Activated naive CD4-positive, alpha-beta T cell treated with anti-CD3 and anti-CD28 coated beads for 36 hours (primary cell): Measurements from ENCODE around the gene TSPAN15. TPM values are rescaled to one million over a fixed set of nuclear protein-coding genes. Genes with fewer than 3 reads are reported as not detected.

Experiments used
- CTCF ChIA-PET: fragments of 350-600 bp; sonication (Branson Sonifier 250); formaldehyde crosslinking; loops from one replicate; lab custom pipeline; 2021; ENCODE audit warnings: antibody characterized with exemption; lab: Charles Lee
- DNase-seq: peaks from one replicate; pipeline ENCODE4 v3.0.0-alpha.2; 2020
- H3K27ac Mint-ChIP-seq: one replicate; pipeline ENCODE4 v1.8.0; 2021; ENCODE audit warnings: mild to moderate bottlenecking, mixed read lengths
- H3K27me3 Mint-ChIP-seq: one replicate; pipeline ENCODE4 v1.8.0; 2021; ENCODE audit warnings: low read depth, mixed read lengths
- H3K36me3 Mint-ChIP-seq: one replicate; pipeline ENCODE4 v1.8.0; 2021; ENCODE audit warnings: low read depth, mixed read lengths
- H3K4me1 Mint-ChIP-seq: one replicate; pipeline ENCODE4 v1.8.0; 2021; ENCODE audit warnings: low read depth, mixed read lengths
- H3K4me3 Mint-ChIP-seq: one replicate; pipeline ENCODE4 v1.8.0; 2021; ENCODE audit warnings: mild to moderate bottlenecking, moderate library complexity, mixed read lengths
- H3K9me3 Mint-ChIP-seq: one replicate; pipeline ENCODE4 v1.8.0; 2021; ENCODE audit warnings: mixed read lengths
- intact Hi-C: fragments of 100-400 bp; cut with micrococcal nuclease; formaldehyde crosslinking; loops from one replicate; pipeline ENCODE4 v1.15.1; 2023
- total RNA-seq, 2 experiments: library from RNA; stranded (reverse); gene quantifications; one replicate each; pipeline ENCODE4 v1.2.3, GENCODE V29; 2021

The TSPAN15 gene
- total RNA-seq, 2 experiments from 2014 or later: 0.72 to 1.1 TPM

DNA sequence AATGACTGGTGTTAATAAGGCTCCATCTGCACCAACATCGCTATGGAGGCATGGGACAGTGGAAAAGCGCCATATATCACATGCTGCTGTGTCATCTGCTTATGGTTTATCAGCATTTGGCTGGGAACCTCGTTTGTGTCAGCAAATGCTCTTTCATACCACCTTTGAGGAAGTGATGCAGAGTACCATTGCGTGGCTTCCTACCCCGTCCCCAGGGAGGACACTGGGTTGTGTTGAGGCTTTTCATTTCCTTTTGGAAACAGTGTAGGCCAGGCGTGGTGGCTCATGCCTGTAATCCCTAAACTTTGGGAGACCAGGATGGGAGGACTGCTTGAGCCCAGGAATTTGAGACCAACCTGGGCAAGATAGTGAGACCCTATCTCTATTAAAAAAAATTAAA lies 41.3 kb upstream of the TSPAN15 start:
- DNase-seq: no peak

DNA sequence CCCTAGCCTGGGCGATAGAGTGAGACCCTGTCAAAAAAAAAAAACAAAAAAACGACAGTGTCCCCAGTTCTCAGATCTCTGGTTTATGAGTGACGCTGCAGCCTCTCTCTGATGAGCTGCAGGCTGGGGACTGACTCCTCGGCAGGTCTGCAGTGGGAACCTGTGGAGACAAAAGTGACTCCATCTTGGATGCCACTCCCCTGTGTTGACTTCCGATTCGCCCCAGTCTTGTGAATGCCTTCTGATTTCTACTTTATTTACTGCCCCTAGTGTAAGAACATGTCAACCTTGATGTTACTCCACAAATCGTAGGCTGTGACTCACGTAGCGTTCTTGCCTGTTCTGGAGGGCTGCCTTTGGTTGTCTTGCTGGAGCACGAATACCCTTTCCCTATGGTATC lies 40.8 kb upstream of the TSPAN15 start:
- no peak for DNase-seq
- H3K4me3 Mint-ChIP-seq: no peak overlapping the region
- H3K27ac Mint-ChIP-seq: no peak overlapping the region
- CTCF ChIA-PET: interaction anchor here (0.7 to 2.1 kb wide), 5 partner anchors 20 to 860 kb away, joined by 3 to 6 read pairs (median 3); partner anchors contain the start of gene TSPAN15
- H3K4me1 Mint-ChIP-seq: peaks cover 12% of the 10 kb centered on the region
- no peaks in the 10 kb centered on the region for H3K9me3 Mint-ChIP-seq
- H3K36me3 Mint-ChIP-seq: no peaks in the 10 kb centered on the region
- no peaks in the 10 kb centered on the region for H3K27me3 Mint-ChIP-seq
- intact Hi-C loops: no loop called here

More for the DNA sequence above, 41.3 kb upstream of the TSPAN15 start:
- H3K36me3 Mint-ChIP-seq: no peaks in the 10 kb centered on the region
- H3K27me3 Mint-ChIP-seq: no peaks in the 10 kb centered on the region
- no peak overlapping the region for H3K4me3 Mint-ChIP-seq
- no peak overlapping the region for H3K27ac Mint-ChIP-seq
- CTCF ChIA-PET: interaction anchor here (1.2 to 2.1 kb wide), 2 partner anchors 19 to 99 kb away, joined by 4 to 6 read pairs; no protein-coding TSS in a partner anchor
- no peaks in the 10 kb centered on the region for H3K9me3 Mint-ChIP-seq
- H3K4me1 Mint-ChIP-seq: peaks cover 12% of the 10 kb centered on the region
- intact Hi-C loops: loop anchor here (1.0 to 2.0 kb wide), 6 partner anchors 14 to 421 kb away; partner anchors contain the start of genes FAM241B, KIFBP, SRGN and VPS26A

DNA sequence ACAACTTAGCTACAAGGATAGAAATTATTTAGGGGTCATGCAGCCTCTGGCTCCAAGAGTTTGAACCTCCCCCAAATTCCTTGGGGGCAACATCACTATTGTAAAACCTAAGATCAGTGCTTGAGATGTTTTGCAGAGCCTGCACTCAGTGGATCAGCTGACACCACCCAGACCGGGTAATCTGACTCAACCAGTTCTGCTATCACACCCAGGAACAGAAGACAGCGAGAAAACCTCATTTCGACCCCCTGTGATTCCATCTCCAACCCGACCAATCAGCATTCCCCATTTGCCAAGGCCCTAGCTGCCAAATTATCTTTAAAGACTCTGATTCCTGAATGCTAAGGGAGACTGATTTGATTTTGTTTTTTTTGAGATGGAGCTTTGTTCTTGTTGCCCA lies 39.8 kb upstream of the TSPAN15 start:
- no peak for DNase-seq
- Mint-ChIP-seq H3K27me3 (no peaks in the 10 kb centered on the region), H3K4me3 (no peak overlapping the region), H3K27ac (no peak overlapping the region), H3K4me1 (peaks cover 12% of the 10 kb centered on the region), H3K9me3 (no peaks in the 10 kb centered on the region), H3K36me3 (no peaks in the 10 kb centered on the region)
- CTCF ChIA-PET: interaction anchor here (0.8 to 2.1 kb wide), 3 partner anchors 21 to 861 kb away, joined by 3 to 6 read pairs (median 3); no protein-coding TSS in a partner anchor
- intact Hi-C loops: no loop called here

DNA sequence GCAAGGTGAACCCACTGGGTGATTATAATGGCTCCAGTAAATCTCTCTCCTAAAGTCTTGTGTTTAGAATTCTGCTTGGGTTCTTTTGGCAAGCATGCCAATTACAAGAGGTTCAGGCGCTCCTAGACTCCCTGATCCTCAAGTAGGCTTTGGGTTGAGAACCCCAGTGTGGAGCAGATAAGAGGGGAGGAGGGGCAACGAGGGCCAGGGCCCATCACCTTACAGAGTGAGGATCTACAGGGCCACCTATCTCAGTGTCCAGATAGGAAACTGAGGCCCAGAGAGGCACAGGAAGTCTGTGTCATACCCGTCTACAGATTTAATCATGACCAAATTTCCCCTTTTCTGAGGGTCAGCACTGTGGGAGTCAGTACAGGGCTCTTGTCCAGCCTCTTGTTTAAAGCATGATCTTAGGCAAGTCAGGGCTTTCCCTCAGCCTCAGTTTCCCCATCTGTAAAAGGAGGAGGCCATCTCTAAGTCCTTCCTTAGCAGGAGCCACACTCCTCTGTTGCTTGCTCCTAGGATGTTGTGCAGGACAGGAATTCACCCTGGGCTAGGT lies 39.0 kb upstream of the TSPAN15 start:
- Mint-ChIP-seq H3K27ac (no peak overlapping the region), H3K27me3 (no peaks in the 10 kb centered on the region), H3K4me1 (peaks cover 12% of the 10 kb centered on the region), H3K9me3 (no peaks in the 10 kb centered on the region), H3K36me3 (no peaks in the 10 kb centered on the region), H3K4me3 (no peak overlapping the region)
- DNase-seq: no peak
- CTCF ChIA-PET: interaction anchor here (2.1 kb wide), 1 partner anchor 21 kb away, joined by 6 read pairs; no protein-coding TSS in a partner anchor
- intact Hi-C loops: no loop called here

DNA sequence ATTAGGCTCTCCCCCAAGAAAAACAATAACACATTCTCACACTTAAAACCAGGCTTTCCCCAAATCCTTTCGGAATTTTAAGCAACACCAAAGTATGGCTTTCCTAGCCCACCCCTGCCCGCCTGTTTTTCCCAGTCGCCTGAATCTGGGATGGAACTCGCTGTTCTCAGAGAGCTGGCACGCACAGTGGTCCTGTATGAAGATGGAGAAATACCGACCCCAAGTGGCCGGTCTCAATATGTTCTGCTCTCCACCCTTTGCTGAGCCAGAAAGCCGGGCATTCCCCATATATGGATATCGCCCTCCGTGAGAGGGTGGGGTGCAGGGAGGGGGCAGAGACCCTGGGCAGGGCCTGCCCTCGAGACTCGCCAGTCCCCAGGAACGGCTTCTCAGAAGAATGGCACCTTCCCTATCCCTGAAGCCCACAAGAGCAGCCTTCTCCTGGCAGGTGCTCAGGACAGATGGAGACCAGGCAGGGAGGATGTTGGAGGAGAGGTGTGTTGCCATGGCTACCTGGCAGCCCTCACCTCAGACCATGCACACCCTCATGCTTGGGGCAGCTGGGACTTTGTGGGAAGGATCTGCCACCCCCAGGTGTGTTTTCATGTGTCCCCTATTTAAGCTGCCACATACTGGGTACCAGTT lies 37.9 kb upstream of the TSPAN15 start:
- no peaks in the 10 kb centered on the region for H3K27me3 Mint-ChIP-seq
- peaks cover 8% of the 10 kb centered on the region for H3K4me1 Mint-ChIP-seq
- DNase-seq: peak; percentile 60
- no peaks in the 10 kb centered on the region for H3K36me3 Mint-ChIP-seq
- CTCF ChIA-PET: interaction anchor here (0.6 to 0.7 kb wide), 2 partner anchors 37 to 94 kb away, joined by 3 to 4 read pairs; no protein-coding TSS in a partner anchor
- H3K4me3 Mint-ChIP-seq: no peak overlapping the region
- no peaks in the 10 kb centered on the region for H3K9me3 Mint-ChIP-seq
- no peak overlapping the region for H3K27ac Mint-ChIP-seq
- intact Hi-C loops: loop anchor here (1.0 kb wide), 1 partner anchor 176 kb away; no protein-coding TSS in a partner anchor

DNA sequence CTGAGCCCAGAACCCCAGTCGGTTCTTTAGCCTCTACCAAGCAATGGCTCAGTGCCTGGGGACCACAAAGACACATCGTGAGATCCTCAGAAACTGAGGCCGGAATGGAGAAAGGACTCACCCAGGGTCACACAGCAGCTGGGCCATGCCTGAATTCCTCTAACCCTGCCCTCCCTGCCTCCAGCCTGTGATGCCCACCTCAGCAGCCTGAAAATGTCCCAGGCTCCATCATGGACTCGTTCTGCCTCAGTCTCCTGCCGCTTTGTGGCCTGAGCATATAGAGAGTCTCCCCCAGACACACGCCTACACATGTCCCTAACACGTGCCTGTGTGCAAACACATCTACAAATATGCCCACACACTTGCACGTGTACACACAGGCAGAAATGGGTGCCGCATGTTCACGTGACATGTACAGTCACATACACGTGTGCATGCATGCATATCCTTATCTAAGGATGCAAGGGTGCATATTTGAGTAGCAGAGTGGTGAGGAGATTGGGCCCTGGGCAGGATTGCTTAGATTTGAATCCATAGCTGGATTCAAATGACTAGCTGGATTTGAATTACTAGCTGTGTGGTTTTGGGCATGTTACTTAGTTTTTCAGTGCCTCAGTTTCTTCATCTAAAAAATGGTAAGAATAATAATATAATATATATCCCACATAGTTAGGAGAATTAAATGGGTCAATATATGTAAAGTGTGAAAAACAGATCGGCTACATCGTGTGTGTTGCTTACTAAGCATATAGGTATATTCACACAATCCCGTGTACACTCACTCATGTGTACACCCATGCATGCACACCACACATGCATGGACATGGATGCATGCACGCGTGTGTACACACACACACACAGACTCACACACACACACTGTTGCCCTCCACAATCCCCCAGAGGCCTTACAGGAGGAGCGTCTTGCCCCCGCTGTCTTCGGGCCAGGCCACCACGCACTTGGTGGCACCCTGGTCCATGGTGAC lies 36.9 kb upstream of the TSPAN15 start:
- no peaks in the 10 kb centered on the region for H3K9me3 Mint-ChIP-seq
- no peak overlapping the region for H3K4me3 Mint-ChIP-seq
- no peaks in the 10 kb centered on the region for H3K27me3 Mint-ChIP-seq
- intact Hi-C loops: no loop called here
- no peak for DNase-seq
- no peaks in the 10 kb centered on the region for H3K36me3 Mint-ChIP-seq
- no peak overlapping the region for H3K27ac Mint-ChIP-seq
- H3K4me1 Mint-ChIP-seq: peaks cover 3% of the 10 kb centered on the region
- CTCF ChIA-PET: interaction anchor here (1.0 kb wide), 1 partner anchor 12 kb away, joined by 3 read pairs; no protein-coding TSS in a partner anchor

DNA sequence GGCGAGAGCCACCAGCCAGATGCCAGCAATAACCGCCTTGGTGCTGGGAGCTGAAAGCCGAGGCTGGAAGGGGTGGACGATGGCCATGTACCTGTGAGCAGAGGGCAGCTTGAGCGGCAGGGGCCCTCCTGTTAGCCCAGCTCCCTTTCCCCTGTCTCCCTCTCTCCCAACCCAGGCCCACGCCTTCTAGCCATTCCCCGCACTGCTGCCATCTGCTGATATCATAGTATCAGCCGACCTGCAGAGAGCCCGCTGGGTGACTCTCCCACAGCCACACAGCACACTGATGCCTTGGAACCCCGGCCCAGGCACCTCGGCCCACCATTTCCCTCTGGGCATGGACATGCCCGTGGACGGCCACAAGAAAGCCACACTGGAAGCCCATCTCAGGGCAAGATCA lies 36.2 kb upstream of the TSPAN15 start:
- no peak overlapping the region for H3K4me3 Mint-ChIP-seq
- no peaks in the 10 kb centered on the region for H3K9me3 Mint-ChIP-seq
- intact Hi-C loops: no loop called here
- CTCF ChIA-PET: interaction anchor here (1.0 kb wide), 1 partner anchor 12 kb away, joined by 3 read pairs; no protein-coding TSS in a partner anchor
- no peak for DNase-seq
- no peak overlapping the region for H3K27ac Mint-ChIP-seq
- H3K27me3 Mint-ChIP-seq: no peaks in the 10 kb centered on the region
- H3K36me3 Mint-ChIP-seq: no peaks in the 10 kb centered on the region
- H3K4me1 Mint-ChIP-seq: peaks cover 2% of the 10 kb centered on the region

DNA sequence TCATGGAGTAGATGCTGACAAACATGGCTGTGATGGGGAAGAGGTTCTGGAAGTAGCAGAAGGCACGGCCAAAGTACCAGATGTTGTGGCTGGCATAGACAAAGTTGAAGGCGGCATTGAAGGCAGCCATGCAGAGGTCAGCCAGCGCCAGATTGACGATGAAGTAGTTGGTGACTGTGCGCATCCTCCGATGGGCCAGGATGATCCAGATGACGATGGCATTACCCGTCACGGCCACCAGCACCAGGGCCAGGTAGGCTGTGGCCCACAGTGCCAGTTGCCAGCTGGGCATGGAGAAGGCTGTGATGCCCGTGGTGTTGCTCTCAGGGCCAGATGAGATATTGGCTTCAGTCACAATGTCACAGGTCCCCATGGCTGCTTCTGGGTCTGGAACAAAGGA lies 35.3 kb upstream of the TSPAN15 start:
- Mint-ChIP-seq H3K27ac (no peak overlapping the region), H3K4me3 (no peak overlapping the region), H3K36me3 (no peaks in the 10 kb centered on the region), H3K9me3 (no peaks in the 10 kb centered on the region), H3K4me1 (peaks cover 2% of the 10 kb centered on the region), H3K27me3 (no peaks in the 10 kb centered on the region)
- intact Hi-C loops: no loop called here
- no peak for DNase-seq
- CTCF ChIA-PET: interaction anchor here (1.0 kb wide), 1 partner anchor 11 kb away, joined by 3 read pairs; no protein-coding TSS in a partner anchor

DNA sequence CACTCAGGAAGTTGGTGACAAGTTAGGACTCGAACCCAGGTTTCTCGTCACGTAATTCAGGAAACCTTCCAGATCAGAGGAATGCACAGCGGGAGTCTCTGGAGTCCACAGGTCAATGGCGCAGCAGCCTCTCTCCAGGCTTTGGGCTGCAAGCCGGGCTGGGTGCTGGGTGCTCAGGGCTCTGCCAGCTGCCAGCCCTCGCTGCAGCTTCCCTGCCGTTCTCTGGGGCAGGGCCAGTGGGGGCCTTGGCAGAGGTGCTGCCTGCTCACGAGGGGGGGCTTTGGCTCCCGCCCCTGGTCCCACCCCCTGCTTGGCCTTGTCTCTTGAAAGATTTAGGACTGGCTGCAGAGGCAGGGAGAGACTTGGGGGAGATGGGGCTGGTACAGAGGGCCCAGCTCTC lies 34.6 kb upstream of the TSPAN15 start, which contains the start of gene TACR2:
Gene TACR2, minus strand, starts transcription at position 224 of the 400 bp plus-strand sequence. CDS start 595 bp downstream, outside the sequence.
- CTCF ChIA-PET: no interaction called here
- peaks cover 2% of the 10 kb centered on the region for H3K4me1 Mint-ChIP-seq

DNA sequence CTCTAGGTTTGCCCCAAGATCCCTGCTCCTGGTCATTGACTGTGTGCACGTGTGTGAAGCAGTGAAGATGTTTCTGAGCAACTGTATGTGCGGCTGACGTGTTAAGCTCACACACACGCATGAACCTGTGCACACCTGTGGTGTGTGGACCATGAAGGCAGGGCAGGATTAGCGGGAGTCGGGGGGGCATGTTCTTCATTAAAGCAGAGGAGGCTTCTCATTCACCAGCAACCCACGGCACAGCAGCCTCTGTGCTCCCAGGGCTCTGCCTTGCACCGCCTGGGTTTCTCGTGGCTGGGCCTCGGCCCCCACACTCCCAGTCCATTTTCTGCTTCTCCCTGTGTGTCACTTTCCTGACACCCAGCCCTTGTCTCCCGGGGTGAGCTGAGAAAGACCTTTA lies 33.7 kb upstream of the TSPAN15 start:
- intact Hi-C loops: no loop called here
- DNase-seq: no peak
- H3K27me3 Mint-ChIP-seq: no peaks in the 10 kb centered on the region
- H3K4me3 Mint-ChIP-seq: no peak overlapping the region
- no peak overlapping the region for H3K27ac Mint-ChIP-seq
- H3K36me3 Mint-ChIP-seq: no peaks in the 10 kb centered on the region
- H3K9me3 Mint-ChIP-seq: no peaks in the 10 kb centered on the region
- H3K4me1 Mint-ChIP-seq: peaks cover 6% of the 10 kb centered on the region
- CTCF ChIA-PET: interaction anchor here (1.6 kb wide), 1 partner anchor 90 kb away, joined by 4 read pairs; no protein-coding TSS in a partner anchor

More for the DNA sequence above, 34.6 kb upstream of the TSPAN15 start, which contains the start of gene TACR2:
- Mint-ChIP-seq H3K36me3 (no peaks in the 10 kb centered on the region), H3K27me3 (no peaks in the 10 kb centered on the region), H3K27ac (no peak within 1 kb of the TSS), H3K9me3 (no peaks in the 10 kb centered on the region), H3K4me3 (no peak within 1 kb of the TSS)
- no peak for DNase-seq
- intact Hi-C loops: no loop called here

DNA sequence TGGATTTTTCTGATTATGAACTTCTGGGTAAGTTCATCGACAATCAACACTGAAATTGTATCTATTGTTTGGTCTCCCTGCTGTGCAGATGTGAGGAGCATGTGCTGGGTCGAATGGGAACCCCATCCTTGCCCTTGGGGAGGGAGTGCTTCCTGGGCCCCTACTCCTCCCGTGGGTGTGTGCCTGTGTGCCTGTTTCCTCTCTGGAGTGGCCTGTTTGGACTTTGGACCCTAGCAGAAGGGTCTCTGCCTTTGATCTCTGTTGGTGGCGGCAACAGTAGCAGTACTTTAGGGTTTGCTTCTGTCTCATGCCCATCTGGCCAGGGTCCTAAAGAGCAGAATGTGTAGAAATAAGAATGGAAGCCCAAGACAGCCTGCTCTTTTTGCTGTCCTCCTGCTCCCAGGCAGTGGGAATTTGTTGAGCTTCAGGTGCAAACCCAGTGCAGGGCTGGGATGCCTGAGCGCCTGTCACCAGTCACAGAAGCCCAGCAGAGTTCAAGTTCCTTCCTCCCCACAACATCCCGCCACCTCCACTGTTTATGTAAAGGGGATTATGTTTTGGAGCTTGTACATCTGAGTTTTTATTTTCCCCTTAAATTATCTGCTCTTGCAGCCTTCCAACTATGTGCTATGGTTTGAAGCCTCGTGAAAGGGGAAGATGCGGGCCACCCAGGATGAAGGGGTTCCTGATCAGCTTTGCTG lies 33.1 kb upstream of the TSPAN15 start:
- Mint-ChIP-seq H3K4me1 (peaks cover 6% of the 10 kb centered on the region), H3K36me3 (no peaks in the 10 kb centered on the region), H3K27me3 (no peaks in the 10 kb centered on the region), H3K27ac (no peak overlapping the region), H3K9me3 (no peaks in the 10 kb centered on the region), H3K4me3 (no peak overlapping the region)
- DNase-seq: no peak
- CTCF ChIA-PET: interaction anchor here (0.5 to 1.6 kb wide), 2 partner anchors 59 to 89 kb away, joined by 4 read pairs; no protein-coding TSS in a partner anchor
- intact Hi-C loops: no loop called here
